ENCODE results near the gene COA6. TPM values are rescaled to one million over a fixed set of nuclear protein-coding genes. Genes with fewer than 3 reads are reported as not detected.
"Not testable (repeated sequence)": the region's sequence is repeated elsewhere in the genome, so short reads cannot be mapped to it uniquely, and the experiment has no call there.

Gene COA6
- total and polyA plus RNA-seq, 7 donors, result 52.0 to 268 (median 73.6) TPM

DNA sequence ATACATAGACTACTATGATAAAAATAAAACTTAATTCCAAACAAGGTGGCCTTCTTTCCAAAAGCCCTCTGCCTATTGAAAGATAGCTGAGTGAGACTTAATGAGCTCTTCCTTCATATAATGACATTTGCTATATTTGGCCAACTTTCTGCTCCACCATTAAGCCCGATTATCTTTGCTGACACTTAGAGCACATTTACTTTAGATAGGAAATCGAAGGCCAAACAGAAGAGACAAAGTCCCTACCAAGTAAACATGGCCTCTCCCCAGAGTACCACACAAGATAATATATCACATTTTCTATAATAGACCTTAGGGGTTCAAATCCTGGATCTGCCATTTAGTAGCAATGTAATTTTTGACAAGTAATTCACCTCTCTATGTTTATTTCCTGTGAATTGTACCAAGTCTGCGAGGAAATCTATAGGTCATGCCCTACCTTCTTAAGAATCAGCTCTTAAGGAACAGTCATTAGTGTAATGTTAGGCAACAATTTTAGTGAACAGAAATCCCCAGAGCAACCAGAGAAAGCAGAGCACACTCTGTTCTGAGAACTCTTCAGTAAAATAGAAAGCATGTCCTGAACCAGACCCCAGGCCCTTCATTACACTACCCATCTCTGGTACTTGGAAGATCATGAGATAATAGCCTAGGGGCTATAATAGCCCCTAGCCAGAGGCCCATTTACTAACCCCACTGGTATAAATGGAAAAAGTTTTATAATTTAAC is 17.3 kb upstream of the COA6 start:
- Histone ChIP-seq H3K4me3 (no peak overlapping the region), H3K27me3 (ENCODE audit: insufficient read depth in 3 of 3, low read length in 2 of 3) (peaks cover 0 to 12% (median 2%) of the 10 kb centered on the region in 3 donors), H3K9me3 (peaks cover 3% of the 10 kb centered on the region), H3K36me3 (ENCODE audit: insufficient read depth in 1 of 2, low read depth in 1 of 2) (no peaks in the 10 kb centered on the region), H3K27ac (no peak overlapping the region), H3K4me1 (no peaks in the 10 kb centered on the region)
- no peak for DNase-seq
- 73 to 83% (median 79%) methylated on average over 3 of the region's 3 CpGs for WGBS, 3 donors
- intact Hi-C loops (cut with DNase I), result no loop called here
- ATAC-seq, result no peak
- TF ChIP-seq, protein P1, sequence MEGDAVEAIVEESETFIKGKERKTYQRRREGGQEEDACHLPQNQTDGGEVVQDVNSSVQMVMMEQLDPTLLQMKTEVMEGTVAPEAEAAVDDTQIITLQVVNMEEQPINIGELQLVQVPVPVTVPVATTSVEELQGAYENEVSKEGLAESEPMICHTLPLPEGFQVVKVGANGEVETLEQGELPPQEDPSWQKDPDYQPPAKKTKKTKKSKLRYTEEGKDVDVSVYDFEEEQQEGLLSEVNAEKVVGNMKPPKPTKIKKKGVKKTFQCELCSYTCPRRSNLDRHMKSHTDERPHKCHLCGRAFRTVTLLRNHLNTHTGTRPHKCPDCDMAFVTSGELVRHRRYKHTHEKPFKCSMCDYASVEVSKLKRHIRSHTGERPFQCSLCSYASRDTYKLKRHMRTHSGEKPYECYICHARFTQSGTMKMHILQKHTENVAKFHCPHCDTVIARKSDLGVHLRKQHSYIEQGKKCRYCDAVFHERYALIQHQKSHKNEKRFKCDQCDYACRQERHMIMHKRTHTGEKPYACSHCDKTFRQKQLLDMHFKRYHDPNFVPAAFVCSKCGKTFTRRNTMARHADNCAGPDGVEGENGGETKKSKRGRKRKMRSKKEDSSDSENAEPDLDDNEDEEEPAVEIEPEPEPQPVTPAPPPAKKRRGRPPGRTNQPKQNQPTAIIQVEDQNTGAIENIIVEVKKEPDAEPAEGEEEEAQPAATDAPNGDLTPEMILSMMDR (IDR thresholded peaks at IDR 0.05), result no peak

DNA sequence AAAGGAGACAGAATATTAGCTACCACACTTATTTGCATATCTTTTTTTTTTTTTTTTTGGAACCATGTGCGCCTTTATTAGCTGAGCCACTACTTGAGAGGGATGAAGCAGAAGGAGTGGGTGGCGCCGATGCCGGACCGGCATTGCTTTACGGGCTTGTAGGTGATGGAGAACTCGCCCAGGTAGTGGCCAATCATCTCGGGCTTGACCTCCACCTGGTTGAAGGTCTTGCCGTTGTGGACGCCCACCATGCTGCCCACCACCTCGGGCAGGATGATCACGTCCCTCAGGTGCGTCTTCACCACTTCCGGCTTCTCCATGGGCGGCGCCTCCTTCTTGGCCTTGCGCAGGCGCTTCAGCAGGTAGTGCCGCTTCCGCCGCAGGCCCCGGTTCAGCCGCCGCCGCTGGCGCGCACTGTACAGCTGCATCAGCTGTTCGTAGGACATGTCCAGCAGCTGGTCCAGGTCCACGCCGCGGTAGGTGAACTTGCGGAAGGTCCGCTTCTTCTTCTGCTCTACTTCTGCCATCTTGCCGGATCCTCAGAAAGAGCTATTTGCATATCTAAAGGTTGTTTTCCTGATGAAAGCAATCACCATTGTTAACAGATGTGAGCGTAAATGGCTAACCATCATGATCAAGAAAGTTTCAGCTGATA is 16.5 kb upstream of the COA6 start:
- DNase-seq; H3K4me1 ChIP-seq; H3K9me3 ChIP-seq; ATAC-seq; H3K36me3 ChIP-seq (ENCODE audit: insufficient read depth in 1 of 2, low read depth in 1 of 2); intact Hi-C loops (cut with DNase I); H3K27ac ChIP-seq: not testable (repeated sequence)
- 57 to 77% (median 62%) methylated on average over 35 of the region's 35 CpGs for WGBS, 3 donors
- Histone ChIP-seq H3K27me3 (ENCODE audit: insufficient read depth in 3 of 3, low read length in 2 of 3) (peaks cover 0 to 12% (median 2%) of the 10 kb centered on the region in 3 donors), H3K4me3 (peak overlapping the region; percentile 19)

DNA sequence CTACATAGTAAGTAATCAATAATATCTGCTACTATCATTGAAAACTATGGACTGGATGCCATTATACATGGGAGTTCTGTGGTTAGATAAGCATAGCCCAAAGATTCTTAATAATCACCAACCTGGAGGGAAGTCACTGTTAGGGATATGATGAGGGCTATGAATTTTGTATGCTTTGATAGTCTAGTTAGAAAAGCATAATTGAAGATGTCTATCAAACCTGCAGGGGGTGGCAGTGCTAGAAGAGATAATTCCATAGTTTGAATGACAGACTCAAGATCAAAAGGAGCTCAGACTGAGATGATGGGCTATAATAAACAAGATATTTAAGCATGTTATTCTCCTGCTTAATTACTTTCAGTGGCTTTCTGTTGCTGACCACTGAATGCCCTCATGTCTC is 15.4 kb upstream of the COA6 start:
- Histone ChIP-seq H3K9me3 (no peaks in the 10 kb centered on the region), H3K27ac (no peak overlapping the region), H3K27me3 (ENCODE audit: insufficient read depth in 3 of 3, low read length in 2 of 3) (peaks cover 0 to 7% (median 2%) of the 10 kb centered on the region in 3 donors), H3K36me3 (ENCODE audit: insufficient read depth in 1 of 2, low read depth in 1 of 2) (no peaks in the 10 kb centered on the region), H3K4me3 (no peak overlapping the region), H3K4me1 (no peaks in the 10 kb centered on the region)
- DNase-seq (no peak), ATAC-seq (no peak)
- intact Hi-C loops (cut with DNase I), result no loop called here
- TF ChIP-seq, protein P1 (IDR thresholded peaks at IDR 0.05), result no peak

DNA sequence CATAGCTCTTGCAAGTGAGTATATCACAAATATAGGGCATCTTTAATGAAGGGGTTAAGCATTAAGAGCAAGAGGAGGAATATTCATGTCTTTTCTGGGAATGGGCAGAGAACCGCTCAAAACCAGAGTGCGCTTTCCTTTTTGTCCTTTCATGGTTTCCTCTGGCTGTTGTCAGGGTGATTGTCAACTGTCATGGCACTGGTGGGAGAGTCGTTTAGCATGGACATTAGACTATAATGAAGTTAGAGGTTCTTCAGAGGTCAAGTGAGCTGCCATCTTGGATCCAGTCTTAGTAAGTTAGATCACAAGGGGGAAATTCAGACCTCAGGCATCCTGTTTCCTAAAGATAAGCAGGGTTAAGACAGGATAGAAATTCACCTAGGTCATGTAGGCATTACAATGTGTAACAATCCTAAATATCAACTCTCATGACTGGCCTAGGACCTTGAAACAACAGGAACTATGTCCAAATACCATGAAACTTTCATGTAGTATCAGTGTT is 12.1 kb upstream of the COA6 start:
- DNase-seq (no peak), ATAC-seq (no peak)
- H3K4me3 ChIP-seq, result no peak overlapping the region
- no peaks in the 10 kb centered on the region for H3K36me3 ChIP-seq (ENCODE audit: insufficient read depth in 1 of 2, low read depth in 1 of 2)
- peaks cover 0 to 7% (median 2%) of the 10 kb centered on the region in 3 donors for H3K27me3 ChIP-seq (ENCODE audit: insufficient read depth in 3 of 3, low read length in 2 of 3)
- 66 to 78% (median 73%) methylated on average over 3 of the region's 3 CpGs for WGBS, 3 donors
- intact Hi-C loops (cut with DNase I), result no loop called here
- no peaks in the 10 kb centered on the region for H3K4me1 ChIP-seq
- TF ChIP-seq, protein P1 (IDR thresholded peaks at IDR 0.05), result no peak
- H3K9me3 ChIP-seq, result no peaks in the 10 kb centered on the region
- no peak overlapping the region for H3K27ac ChIP-seq

DNA sequence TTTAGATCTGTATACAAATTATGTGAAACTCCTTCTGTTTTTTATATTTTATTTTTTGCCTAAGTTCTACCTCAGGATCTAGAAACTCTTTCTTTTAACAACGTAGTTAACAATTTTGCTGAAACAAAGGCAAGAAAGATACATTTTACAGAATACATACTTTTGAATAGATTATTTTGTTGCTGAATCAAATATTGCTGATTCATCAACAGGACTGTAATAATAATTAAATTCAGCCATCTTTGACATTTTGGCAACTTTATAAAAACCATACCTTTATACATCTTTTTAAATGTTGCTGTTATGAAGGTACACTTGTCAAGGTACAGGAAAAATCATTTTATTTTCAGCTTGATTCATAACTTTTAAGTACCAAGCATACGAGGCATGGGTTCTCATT is 10.7 kb upstream of the COA6 start:
- WGBS, 3 donors, result 57 to 86% (median 82%) methylated on average over 2 of the region's 2 CpGs
- no peak overlapping the region for H3K27ac ChIP-seq
- intact Hi-C loops (cut with DNase I), result no loop called here
- no peak overlapping the region for H3K4me3 ChIP-seq
- H3K36me3 ChIP-seq (ENCODE audit: insufficient read depth in 1 of 2, low read depth in 1 of 2), result no peaks in the 10 kb centered on the region
- H3K4me1 ChIP-seq, result no peaks in the 10 kb centered on the region
- no peak for DNase-seq
- TF ChIP-seq, protein P1 (IDR thresholded peaks at IDR 0.05), result no peak
- peaks cover 0 to 7% (median 0%) of the 10 kb centered on the region in 3 donors for H3K27me3 ChIP-seq (ENCODE audit: insufficient read depth in 3 of 3, low read length in 2 of 3)
- H3K9me3 ChIP-seq, result no peaks in the 10 kb centered on the region
- ATAC-seq, result no peak

Measured in psoas muscle (tissue), 8 donors.